SK-N-SH (cell line): Measurements from ENCODE around the gene DNAJC1. TPM values are rescaled to one million over a fixed set of nuclear protein-coding genes. Genes with fewer than 3 reads are reported as not detected.

Experiments
- CTCF ChIA-PET: fragments of 300-600, 350-600 bp; formaldehyde crosslinking; extraction: SDS; loops from one replicate; lab custom pipeline; 2021; lab: Yijun Ruan, JAX
- POLR2A ChIA-PET: fragments of 350-600 bp; sonication (Branson Sonifier 250); formaldehyde crosslinking; extraction: SDS; loops from one replicate; lab custom pipeline; 2020; ENCODE audit warnings: antibody characterized with exemption, inconsistent platforms; lab: Yijun Ruan, JAX
- DNase-seq: peaks from one replicate; pipeline ENCODE4 v3.0.0; 2012
- H2AFZ ChIP-seq: fragments of 200-600 bp; sonication (generic); 2 replicates; pipeline ENCODE4 v1.8.1; 2016; ENCODE audit warnings: antibody characterized with exemption, mild to moderate bottlenecking, low read depth
- H3F3A ChIP-seq: fragments of 200-600 bp; sonication (generic); replicated peaks from 2 replicates; pipeline ENCODE3; 2016; ENCODE audit warnings: antibody characterized with exemption, mild to moderate bottlenecking; ENCODE audit not compliant: insufficient read depth
- H3K27ac ChIP-seq, 2 experiments: fragments of 200-500 bp in 1 of 2; fragments of 200-600 bp in 1 of 2; sonication (Bioruptor generic) in 1 of 2; sonication (generic), shearing (Covaris generic) in 1 of 2; 2 replicates each; pipeline versions ENCODE4 v1.5.1 to v1.6.1; 2014 to 2016; ENCODE audit warnings: low read depth in 2 of 2, inconsistent platforms in 1 of 2, low read length in 1 of 2, mild to moderate bottlenecking in 1 of 2, mixed read lengths in 1 of 2
- H3K27me3 ChIP-seq: fragments of 200-600 bp; sonication (generic), shearing (Covaris generic); 2 replicates; pipeline ENCODE4 v1.6.1; 2016; ENCODE audit warnings: mixed run types; ENCODE audit not compliant: insufficient read depth
- H3K36me3 ChIP-seq, 2 experiments: fragments of 200-500 bp in 1 of 2; fragments of 200-600 bp in 1 of 2; sonication (Bioruptor generic) in 1 of 2; sonication (generic) in 1 of 2; replicated peaks in 1 of 2; 2 replicates each; pipeline versions ENCODE3 to v1.5.1; 2014 to 2016; ENCODE audit warnings: low read length in 1 of 2, mild to moderate bottlenecking in 1 of 2; ENCODE audit not compliant: insufficient read depth in 2 of 2, control insufficient read depth in 1 of 2
- H3K4me1 ChIP-seq, 2 experiments: fragments of 200-500 bp in 1 of 2; fragments of 200-600 bp in 1 of 2; sonication (Bioruptor generic) in 1 of 2; sonication (generic), shearing (Covaris generic) in 1 of 2; 2 replicates each; pipeline versions ENCODE4 v1.5.1 to v1.6.1; 2014 to 2016; ENCODE audit warnings: low read depth in 1 of 2, low read length in 1 of 2, mixed run types in 1 of 2; ENCODE audit not compliant: insufficient read depth in 2 of 2, control insufficient read depth in 1 of 2
- H3K4me2 ChIP-seq: fragments of 200-600 bp; sonication (generic), shearing (Covaris generic); 2 replicates; pipeline ENCODE4 v1.6.1; 2017; ENCODE audit warnings: mixed run types
- H3K4me3 ChIP-seq, 2 experiments: fragments of 200-500 bp in 1 of 2; fragments of 200-600 bp in 1 of 2; sonication (Bioruptor generic) in 1 of 2; sonication (generic), shearing (Covaris generic) in 1 of 2; 2 replicates each; pipeline versions ENCODE4 v1.5.1 to v1.8.1; 2014 to 2016; ENCODE audit warnings: low read depth in 2 of 2, inconsistent platforms in 1 of 2, low read length in 1 of 2, mild to moderate bottlenecking in 1 of 2, mixed read lengths in 1 of 2, moderate library complexity in 1 of 2
- H3K79me2 ChIP-seq: fragments of 200-600 bp; sonication (generic); 2 replicates; pipeline ENCODE4 v1.8.1; 2017; ENCODE audit warnings: mild to moderate bottlenecking; ENCODE audit not compliant: insufficient read depth
- H3K9ac ChIP-seq: fragments of 200-600 bp; sonication (generic); 2 replicates; pipeline ENCODE4 v1.6.1; 2017; ENCODE audit warnings: mixed run types
- H3K9me2 ChIP-seq: fragments of 200-600 bp; sonication (generic); 2 replicates; pipeline ENCODE4 v1.6.1; 2017; ENCODE audit warnings: mixed run types
- H3K9me3 ChIP-seq: fragments of 200-600 bp; sonication (generic); 2 replicates; pipeline ENCODE4 v1.6.1; 2017; ENCODE audit warnings: mixed run types, mild to moderate bottlenecking, moderate library complexity
- H4K20me1 ChIP-seq: fragments of 200-600 bp; sonication (generic); 2 replicates; pipeline ENCODE4 v1.6.1; 2017; ENCODE audit warnings: mild to moderate bottlenecking, mixed run types; ENCODE audit not compliant: insufficient read depth
- CHD2 ChIP-seq: fragments of 150-350 bp; IDR thresholded peaks from 2 replicates; pipeline ENCODE4 v1.6.1; 2018; ENCODE audit warnings: low read length; ENCODE audit not compliant: partially characterized antibody
- CTCF ChIP-seq: fragments of 200-600 bp; sonication (generic); IDR thresholded peaks from 2 replicates; pipeline ENCODE4 v1.6.1; 2017; ENCODE audit warnings: antibody characterized with exemption, mild to moderate bottlenecking, moderate library complexity
- FOSL2 ChIP-seq: IDR thresholded peaks from 2 replicates; pipeline ENCODE4 v1.4.0; 2012; ENCODE audit warnings: low read depth, mild to moderate bottlenecking, moderate library complexity, borderline replicate concordance
- FOXM1 ChIP-seq: IDR thresholded peaks from 2 replicates; pipeline ENCODE4 v1.4.0; 2012; ENCODE audit warnings: low read depth, mild to moderate bottlenecking
- GABPA ChIP-seq: IDR thresholded peaks from 2 replicates; pipeline ENCODE4 v1.4.0; 2012; ENCODE audit warnings: low read depth, mild to moderate bottlenecking
- IRF3 ChIP-seq: fragments of 150-350 bp; IDR thresholded peaks from 2 replicates; pipeline ENCODE4 v1.6.1; 2016; ENCODE audit warnings: mild to moderate bottlenecking, low read depth, low read length
- POLR2AphosphoS5 ChIP-seq: IDR thresholded peaks from 2 replicates; pipeline ENCODE4 v1.6.1; 2012; ENCODE audit warnings: low read depth, low read length
- RAD21 ChIP-seq: IDR thresholded peaks from 2 replicates; pipeline ENCODE4 v1.6.1; 2012; ENCODE audit warnings: mild to moderate bottlenecking, low read length
- RCOR1 ChIP-seq: fragments of 150-350 bp; IDR thresholded peaks from 2 replicates; pipeline ENCODE4 v1.6.1; 2017; ENCODE audit warnings: antibody characterized with exemption, low read length
- RFX5 ChIP-seq: IDR thresholded peaks from 2 replicates; pipeline ENCODE4 v1.6.1; 2012; ENCODE audit warnings: mild to moderate bottlenecking, improper control_type of control experiment, low read length
- SIN3A ChIP-seq: IDR thresholded peaks from 2 replicates; pipeline ENCODE4 v1.6.1; 2012; ENCODE audit warnings: low read depth, mild to moderate bottlenecking, low read length, moderate library complexity, borderline replicate concordance
- TAF1 ChIP-seq: IDR thresholded peaks from 2 replicates; pipeline ENCODE4 v1.6.1; 2012; ENCODE audit warnings: low read depth, mild to moderate bottlenecking, low read length, moderate library complexity, borderline replicate concordance
- TCF12 ChIP-seq: IDR thresholded peaks from 2 replicates; pipeline ENCODE4 v1.4.0; 2012
- TEAD4 ChIP-seq: IDR thresholded peaks from 2 replicates; pipeline ENCODE4 v1.4.0; 2012; ENCODE audit warnings: mild to moderate bottlenecking, borderline replicate concordance; ENCODE audit not compliant: insufficient read depth
- YY1 ChIP-seq: IDR thresholded peaks from 2 replicates; pipeline ENCODE4 v1.4.0; 2012; ENCODE audit warnings: low read depth, mild to moderate bottlenecking
- WGBS: methylation state at CpG from one replicate; pipeline ENCODE4 v1.1.6; 2017; ENCODE audit warnings: low lambda C conversion rate; 5-methylcytosine and 5-hydroxymethylcytosine counted together
- polyA plus RNA-seq, 3 experiments: library from polyadenylated mRNA; depleted of rRNA; stranded (reverse); fragments of >200 nt; gene quantifications; 2 replicates each; pipeline ENCODE4 v1.2.3, GENCODE V29; 2012
- TF ChIP-seq, protein P1 (sequence below): IDR thresholded peaks from 2 replicates; pipeline ENCODE4 v1.4.0; 2012; ENCODE audit warnings: low read depth
- TF ChIP-seq, protein P2 (sequence below): IDR thresholded peaks from 2 replicates; pipeline ENCODE4 v1.6.1; 2012; ENCODE audit warnings: mild to moderate bottlenecking, low read depth, low read length, moderate library complexity

The DNAJC1 gene
- polyA plus RNA-seq, 1 of the 3 experiments (the other 2 are of a cell fraction), result 9.3 TPM

DNA sequence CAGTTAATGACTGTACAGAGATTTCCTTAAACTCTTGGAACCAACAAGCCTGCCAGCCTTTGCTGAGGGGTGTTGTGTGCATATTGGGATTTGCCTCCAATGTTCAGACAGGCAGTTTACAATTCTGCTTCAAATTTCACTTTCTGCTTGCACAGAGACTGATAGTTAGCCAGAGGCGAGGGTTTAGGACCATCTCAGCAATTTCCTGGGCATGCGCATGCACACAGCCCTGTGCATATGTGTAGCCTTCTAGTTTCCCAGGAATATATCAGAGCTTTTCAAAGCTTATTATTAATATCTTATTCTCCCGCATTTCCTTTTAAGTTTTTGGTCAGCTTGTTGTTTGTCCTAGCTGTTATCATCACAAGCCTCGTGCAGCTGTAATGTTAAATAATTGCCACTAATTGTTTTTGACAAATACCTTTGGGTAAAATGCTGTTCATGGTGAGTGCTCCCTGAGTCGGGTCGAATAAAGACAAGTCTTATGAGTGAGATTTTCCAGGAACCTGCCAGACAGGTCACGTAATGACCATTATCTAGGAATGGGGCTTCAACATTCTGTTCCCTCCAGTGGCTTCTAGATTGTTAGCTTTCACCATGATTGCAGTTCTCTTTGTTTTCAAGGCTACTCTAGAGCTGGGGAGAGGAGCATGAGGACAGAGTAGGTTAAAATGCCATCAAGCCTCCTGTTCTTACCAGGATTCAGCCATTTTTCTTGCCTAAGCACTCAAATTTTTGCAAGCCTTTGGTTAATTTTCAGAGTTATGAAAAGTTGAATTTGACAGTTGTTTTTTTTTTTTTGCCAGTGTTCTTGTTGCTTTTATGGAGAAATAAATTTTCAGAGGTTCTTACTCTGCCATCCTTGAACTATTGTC lies 24.1 kb upstream of the DNAJC1 start:
- no peak overlapping the region for H3K9ac ChIP-seq
- no peaks in the 10 kb centered on the region for H4K20me1 ChIP-seq
- no peaks in the 10 kb centered on the region for H3K36me3 ChIP-seq
- CTCF ChIA-PET, result no interaction called here
- no peak overlapping the region for H3K4me3 ChIP-seq
- POLR2A ChIA-PET, result no interaction called here
- H3K9me2 ChIP-seq, result no peaks in the 10 kb centered on the region
- 34% methylated on average over 7 of the region's 7 CpGs for WGBS
- no peak overlapping the region for H2AFZ ChIP-seq
- no peaks in the 10 kb centered on the region for H3K9me3 ChIP-seq
- no peaks in the 10 kb centered on the region for H3K27me3 ChIP-seq
- H3K27ac ChIP-seq, result no peak overlapping the region
- H3K4me2 ChIP-seq, result no peak overlapping the region
- H3K4me1 ChIP-seq, result peaks cover 0 to 2% of the 10 kb centered on the region in 2 experiments; a peak in 2 of 4 replicates
- H3F3A ChIP-seq, result no peaks in the 10 kb centered on the region
- DNase-seq, result no peak
- no peak for TF ChIP-seq RAD21
- TF ChIP-seq CHD2, result no peak
- TF ChIP-seq RCOR1, result no peak
- TF ChIP-seq GABPA, result no peak
- TF ChIP-seq RFX5, result no peak
- TF ChIP-seq POLR2AphosphoS5, result no peak
- TF ChIP-seq YY1, result no peak
- no peak for TF ChIP-seq TAF1
- no peak for TF ChIP-seq FOXM1
- TF ChIP-seq TCF12, result no peak
- TF ChIP-seq SIN3A, result no peak
- TF ChIP-seq TEAD4, result no peak
- no peak for TF ChIP-seq CTCF
- H3K79me2 ChIP-seq, result no peaks in the 10 kb centered on the region

GRCh38 chr10:22026287-22026686 lies 22.8 kb upstream of the DNAJC1 start:
- Histone ChIP-seq H3K27me3 (no peaks in the 10 kb centered on the region), H2AFZ (no peak overlapping the region), H4K20me1 (no peaks in the 10 kb centered on the region), H3K4me3 (no peak overlapping the region), H3K4me2 (no peak overlapping the region), H3K27ac (no peak overlapping the region), H3K9me3 (no peaks in the 10 kb centered on the region), H3F3A (no peaks in the 10 kb centered on the region), H3K79me2 (no peaks in the 10 kb centered on the region), H3K9ac (no peak overlapping the region), H3K36me3 (no peaks in the 10 kb centered on the region), H3K9me2 (no peaks in the 10 kb centered on the region), H3K4me1 (peaks cover 0 to 8% of the 10 kb centered on the region in 2 experiments; a peak in 2 of 4 replicates)
- ChIA-PET POLR2A (no interaction called here), CTCF (no interaction called here)
- no peak for DNase-seq
- TF ChIP-seq FOSL2 (no peak), TAF1 (no peak), FOXM1 (no peak), POLR2AphosphoS5 (no peak), TCF12 (no peak), IRF3 (no peak)
- TF ChIP-seq, protein P1, sequence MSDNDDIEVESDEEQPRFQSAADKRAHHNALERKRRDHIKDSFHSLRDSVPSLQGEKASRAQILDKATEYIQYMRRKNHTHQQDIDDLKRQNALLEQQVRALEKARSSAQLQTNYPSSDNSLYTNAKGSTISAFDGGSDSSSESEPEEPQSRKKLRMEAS, result no peak
- TF ChIP-seq, protein P2, sequence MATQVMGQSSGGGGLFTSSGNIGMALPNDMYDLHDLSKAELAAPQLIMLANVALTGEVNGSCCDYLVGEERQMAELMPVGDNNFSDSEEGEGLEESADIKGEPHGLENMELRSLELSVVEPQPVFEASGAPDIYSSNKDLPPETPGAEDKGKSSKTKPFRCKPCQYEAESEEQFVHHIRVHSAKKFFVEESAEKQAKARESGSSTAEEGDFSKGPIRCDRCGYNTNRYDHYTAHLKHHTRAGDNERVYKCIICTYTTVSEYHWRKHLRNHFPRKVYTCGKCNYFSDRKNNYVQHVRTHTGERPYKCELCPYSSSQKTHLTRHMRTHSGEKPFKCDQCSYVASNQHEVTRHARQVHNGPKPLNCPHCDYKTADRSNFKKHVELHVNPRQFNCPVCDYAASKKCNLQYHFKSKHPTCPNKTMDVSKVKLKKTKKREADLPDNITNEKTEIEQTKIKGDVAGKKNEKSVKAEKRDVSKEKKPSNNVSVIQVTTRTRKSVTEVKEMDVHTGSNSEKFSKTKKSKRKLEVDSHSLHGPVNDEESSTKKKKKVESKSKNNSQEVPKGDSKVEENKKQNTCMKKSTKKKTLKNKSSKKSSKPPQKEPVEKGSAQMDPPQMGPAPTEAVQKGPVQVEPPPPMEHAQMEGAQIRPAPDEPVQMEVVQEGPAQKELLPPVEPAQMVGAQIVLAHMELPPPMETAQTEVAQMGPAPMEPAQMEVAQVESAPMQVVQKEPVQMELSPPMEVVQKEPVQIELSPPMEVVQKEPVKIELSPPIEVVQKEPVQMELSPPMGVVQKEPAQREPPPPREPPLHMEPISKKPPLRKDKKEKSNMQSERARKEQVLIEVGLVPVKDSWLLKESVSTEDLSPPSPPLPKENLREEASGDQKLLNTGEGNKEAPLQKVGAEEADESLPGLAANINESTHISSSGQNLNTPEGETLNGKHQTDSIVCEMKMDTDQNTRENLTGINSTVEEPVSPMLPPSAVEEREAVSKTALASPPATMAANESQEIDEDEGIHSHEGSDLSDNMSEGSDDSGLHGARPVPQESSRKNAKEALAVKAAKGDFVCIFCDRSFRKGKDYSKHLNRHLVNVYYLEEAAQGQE, result no peak
- 26% methylated on average over 1 of the region's 1 CpG for WGBS
